ENCODE data around the gene GPATCH1. TPM values are rescaled to one million over a fixed set of nuclear protein-coding genes. Genes with fewer than 3 reads are reported as not detected.

The GPATCH1 gene
- total and polyA plus RNA-seq, 9 of the 15 experiments (the other 6 are each of a cell fraction or from before 2014, with no cell fraction given): 3.7 to 9.7 (median 7.7) TPM

DNA sequence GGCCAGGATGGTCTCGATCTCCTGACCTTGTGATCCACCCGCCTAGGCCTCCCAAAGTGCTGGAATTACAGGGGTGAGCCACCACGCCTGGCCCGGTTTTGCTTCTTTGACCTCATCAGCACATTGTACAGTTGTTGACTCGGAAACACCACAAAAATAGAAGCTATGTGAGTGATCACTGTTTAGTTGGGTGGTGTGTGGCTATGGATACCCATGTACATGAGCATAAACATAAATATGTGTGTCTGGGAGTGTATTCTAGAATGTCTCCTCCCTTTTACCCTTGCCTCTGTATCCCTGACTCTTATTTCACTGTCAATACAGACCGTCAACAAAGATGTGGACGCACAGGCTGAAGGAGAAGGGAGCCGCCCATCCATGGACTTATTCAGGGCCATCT is 36.5 kb downstream of the GPATCH1 start (continued):
- TF ChIP-seq, protein P1, sequence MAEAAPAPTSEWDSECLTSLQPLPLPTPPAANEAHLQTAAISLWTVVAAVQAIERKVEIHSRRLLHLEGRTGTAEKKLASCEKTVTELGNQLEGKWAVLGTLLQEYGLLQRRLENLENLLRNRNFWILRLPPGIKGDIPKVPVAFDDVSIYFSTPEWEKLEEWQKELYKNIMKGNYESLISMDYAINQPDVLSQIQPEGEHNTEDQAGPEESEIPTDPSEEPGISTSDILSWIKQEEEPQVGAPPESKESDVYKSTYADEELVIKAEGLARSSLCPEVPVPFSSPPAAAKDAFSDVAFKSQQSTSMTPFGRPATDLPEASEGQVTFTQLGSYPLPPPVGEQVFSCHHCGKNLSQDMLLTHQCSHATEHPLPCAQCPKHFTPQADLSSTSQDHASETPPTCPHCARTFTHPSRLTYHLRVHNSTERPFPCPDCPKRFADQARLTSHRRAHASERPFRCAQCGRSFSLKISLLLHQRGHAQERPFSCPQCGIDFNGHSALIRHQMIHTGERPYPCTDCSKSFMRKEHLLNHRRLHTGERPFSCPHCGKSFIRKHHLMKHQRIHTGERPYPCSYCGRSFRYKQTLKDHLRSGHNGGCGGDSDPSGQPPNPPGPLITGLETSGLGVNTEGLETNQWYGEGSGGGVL (CRISPR knock-in tag; IDR thresholded peaks at IDR 0.05): no peak
- no peak for TF ChIP-seq ZNF551 (CRISPR knock-in tag; IDR thresholded peaks at IDR 0.05)
- TF ChIP-seq PYGO2 (tag; IDR thresholded peaks at IDR 0.05): no peak
- no peak for TF ChIP-seq POLR2G (IDR thresholded peaks at IDR 0.05; ENCODE audit: low read depth, low read length)
- no peak for TF ChIP-seq CHD2 (IDR thresholded peaks at IDR 0.05; ENCODE audit: low read depth, low read length)
- TF ChIP-seq ZNF444 (CRISPR knock-in tag; IDR thresholded peaks at IDR 0.05): no peak
- TF ChIP-seq, protein P2, sequence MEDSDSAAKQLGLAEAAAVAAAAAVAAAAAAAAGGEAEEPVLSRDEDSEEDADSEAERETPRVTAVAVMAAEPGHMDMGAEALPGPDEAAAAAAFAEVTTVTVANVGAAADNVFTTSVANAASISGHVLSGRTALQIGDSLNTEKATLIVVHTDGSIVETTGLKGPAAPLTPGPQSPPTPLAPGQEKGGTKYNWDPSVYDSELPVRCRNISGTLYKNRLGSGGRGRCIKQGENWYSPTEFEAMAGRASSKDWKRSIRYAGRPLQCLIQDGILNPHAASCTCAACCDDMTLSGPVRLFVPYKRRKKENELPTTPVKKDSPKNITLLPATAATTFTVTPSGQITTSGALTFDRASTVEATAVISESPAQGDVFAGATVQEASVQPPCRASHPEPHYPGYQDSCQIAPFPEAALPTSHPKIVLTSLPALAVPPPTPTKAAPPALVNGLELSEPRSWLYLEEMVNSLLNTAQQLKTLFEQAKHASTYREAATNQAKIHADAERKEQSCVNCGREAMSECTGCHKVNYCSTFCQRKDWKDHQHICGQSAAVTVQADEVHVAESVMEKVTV (CRISPR knock-in tag; IDR thresholded peaks at IDR 0.05): no peak
- no peak for TF ChIP-seq KLF6 (CRISPR knock-in tag; IDR thresholded peaks at IDR 0.05; ENCODE audit: borderline replicate concordance)

All from K562 (cell line).